Endothelial cell of umbilical vein (primary cell): ENCODE measurements around the gene CCDC57.

Experiments used
- EZH2 ChIP-seq: IDR thresholded peaks from 2 replicates; pipeline ENCODE4 v1.6.1; 2012; ENCODE audit warnings: borderline replicate concordance, low read depth, mild to moderate bottlenecking, moderate library complexity, low read length, inconsistent platforms; ENCODE audit not compliant: severe bottlenecking
- FOS ChIP-seq: IDR thresholded peaks from 2 replicates; pipeline ENCODE4 v1.6.1; 2011; ENCODE audit warnings: mild to moderate bottlenecking, low read length, moderate library complexity, borderline replicate concordance; ENCODE audit not compliant: insufficient read depth
- GATA2 ChIP-seq: IDR thresholded peaks from 2 replicates; pipeline ENCODE4 v1.7.0; 2011; ENCODE audit warnings: low read depth, mild to moderate bottlenecking, moderate library complexity, mixed read lengths, low read length; ENCODE audit not compliant: insufficient read length, insufficient read depth
- JUN ChIP-seq: IDR thresholded peaks from 2 replicates; pipeline ENCODE4 v1.6.1; 2011; ENCODE audit warnings: borderline replicate concordance, low read depth; ENCODE audit not compliant: insufficient read length, insufficient read depth
- POLR2A ChIP-seq: IDR thresholded peaks from 2 replicates; pipeline ENCODE4 v1.6.1; 2012; ENCODE audit warnings: low read depth, mild to moderate bottlenecking, control low read depth, low read length
- POLR2AphosphoS5 ChIP-seq: IDR thresholded peaks from 2 replicates; pipeline ENCODE4 v1.6.1; 2012; ENCODE audit warnings: low read depth, mild to moderate bottlenecking, control low read depth, low read length, moderate library complexity; ENCODE audit not compliant: insufficient read depth
- TF ChIP-seq, protein P1 (sequence below), 2 donors: IDR thresholded peaks; 1 replicate in 1 of 2; 2 replicates in 1 of 2; pipeline ENCODE4 v1.5.1; 2011; ENCODE audit warnings: low read length in 2 of 2, mild to moderate bottlenecking in 2 of 2, moderate library complexity in 2 of 2, control low read depth in 1 of 2, inconsistent platforms in 1 of 2, low read depth in 1 of 2; ENCODE audit not compliant: insufficient read depth in 1 of 2; ENCODE audit errors: extremely low read depth in 1 of 2
- TF ChIP-seq, protein P2 (sequence below): IDR thresholded peaks from 2 replicates; pipeline ENCODE4 v1.6.1; 2011; ENCODE audit not compliant: insufficient read depth, insufficient read length

DNA sequence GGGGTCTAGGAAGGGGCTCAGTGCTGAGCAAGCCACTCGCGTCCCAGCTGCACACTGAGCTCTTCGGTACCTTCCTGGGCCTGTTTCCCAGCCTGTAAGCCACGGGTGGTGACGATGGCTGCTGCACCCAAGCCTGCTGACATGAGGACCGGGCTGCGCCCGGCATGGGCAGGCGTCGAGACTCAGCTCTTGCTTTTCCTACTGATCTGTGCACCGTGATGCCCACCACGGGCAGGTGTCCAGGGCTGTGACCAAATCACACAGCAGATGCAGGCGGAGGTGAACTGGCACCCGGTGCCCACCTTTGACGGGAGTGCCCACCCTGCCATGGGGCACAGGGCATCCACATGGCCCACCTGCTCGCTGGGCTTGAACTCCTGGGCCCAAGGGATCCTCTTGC is 17.9 kb downstream of the CCDC57 start:
- TF ChIP-seq, protein P1, sequence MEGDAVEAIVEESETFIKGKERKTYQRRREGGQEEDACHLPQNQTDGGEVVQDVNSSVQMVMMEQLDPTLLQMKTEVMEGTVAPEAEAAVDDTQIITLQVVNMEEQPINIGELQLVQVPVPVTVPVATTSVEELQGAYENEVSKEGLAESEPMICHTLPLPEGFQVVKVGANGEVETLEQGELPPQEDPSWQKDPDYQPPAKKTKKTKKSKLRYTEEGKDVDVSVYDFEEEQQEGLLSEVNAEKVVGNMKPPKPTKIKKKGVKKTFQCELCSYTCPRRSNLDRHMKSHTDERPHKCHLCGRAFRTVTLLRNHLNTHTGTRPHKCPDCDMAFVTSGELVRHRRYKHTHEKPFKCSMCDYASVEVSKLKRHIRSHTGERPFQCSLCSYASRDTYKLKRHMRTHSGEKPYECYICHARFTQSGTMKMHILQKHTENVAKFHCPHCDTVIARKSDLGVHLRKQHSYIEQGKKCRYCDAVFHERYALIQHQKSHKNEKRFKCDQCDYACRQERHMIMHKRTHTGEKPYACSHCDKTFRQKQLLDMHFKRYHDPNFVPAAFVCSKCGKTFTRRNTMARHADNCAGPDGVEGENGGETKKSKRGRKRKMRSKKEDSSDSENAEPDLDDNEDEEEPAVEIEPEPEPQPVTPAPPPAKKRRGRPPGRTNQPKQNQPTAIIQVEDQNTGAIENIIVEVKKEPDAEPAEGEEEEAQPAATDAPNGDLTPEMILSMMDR (IDR thresholded peaks at IDR 0.05; ENCODE audit: extremely low read depth in 1 of 2, insufficient read depth in 1 of 2, low read depth in 1 of 2, low read length in 2 of 2) = no peak
- TF ChIP-seq EZH2 (no peak), POLR2AphosphoS5 (no peak), POLR2A (no peak), FOS (no peak), JUN (no peak), GATA2 (no peak)
- TF ChIP-seq, protein P2, sequence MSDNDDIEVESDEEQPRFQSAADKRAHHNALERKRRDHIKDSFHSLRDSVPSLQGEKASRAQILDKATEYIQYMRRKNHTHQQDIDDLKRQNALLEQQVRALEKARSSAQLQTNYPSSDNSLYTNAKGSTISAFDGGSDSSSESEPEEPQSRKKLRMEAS = no peak
